ENCODE data around the gene TEX101. TPM values are rescaled to one million over a fixed set of nuclear protein-coding genes. Genes with fewer than 3 reads are reported as not detected.

The TEX101 gene
- total RNA-seq, 2 donors from 2014 or later: 26.0 TPM; not detected in 1

DNA sequence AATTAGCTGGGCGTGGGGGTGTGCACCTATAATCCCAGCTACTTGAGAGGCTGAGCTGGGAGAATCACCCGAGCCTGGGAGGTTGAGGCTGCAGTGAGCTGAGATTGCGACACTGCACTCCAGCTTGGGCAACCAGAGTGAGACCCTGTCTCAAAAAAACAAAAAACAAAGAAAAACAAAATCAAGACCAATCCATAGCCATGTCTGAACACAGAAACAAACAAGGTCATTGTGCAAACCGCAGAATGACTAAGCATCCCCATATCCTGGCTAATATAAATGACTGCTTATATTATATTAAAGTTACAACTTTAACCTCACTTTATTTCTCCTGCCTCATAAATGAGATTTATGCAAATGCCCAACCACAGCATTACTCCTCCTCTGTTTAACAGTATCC, 53.0 kb downstream of the TEX101 start:
- Histone ChIP-seq H3K27me3 (replicated peaks; ENCODE audit: insufficient read depth) (no peaks in the 10 kb centered on the region), H3K27ac (no peak overlapping the region), H3K36me3 (no peaks in the 10 kb centered on the region), H3K4me3 (no peak overlapping the region), H3K4me1 (replicated peaks) (no peaks in the 10 kb centered on the region), H3K9me3 (no peaks in the 10 kb centered on the region)
- intact Hi-C loops (cut with DNase I): no loop called here
- TF ChIP-seq, protein P1, sequence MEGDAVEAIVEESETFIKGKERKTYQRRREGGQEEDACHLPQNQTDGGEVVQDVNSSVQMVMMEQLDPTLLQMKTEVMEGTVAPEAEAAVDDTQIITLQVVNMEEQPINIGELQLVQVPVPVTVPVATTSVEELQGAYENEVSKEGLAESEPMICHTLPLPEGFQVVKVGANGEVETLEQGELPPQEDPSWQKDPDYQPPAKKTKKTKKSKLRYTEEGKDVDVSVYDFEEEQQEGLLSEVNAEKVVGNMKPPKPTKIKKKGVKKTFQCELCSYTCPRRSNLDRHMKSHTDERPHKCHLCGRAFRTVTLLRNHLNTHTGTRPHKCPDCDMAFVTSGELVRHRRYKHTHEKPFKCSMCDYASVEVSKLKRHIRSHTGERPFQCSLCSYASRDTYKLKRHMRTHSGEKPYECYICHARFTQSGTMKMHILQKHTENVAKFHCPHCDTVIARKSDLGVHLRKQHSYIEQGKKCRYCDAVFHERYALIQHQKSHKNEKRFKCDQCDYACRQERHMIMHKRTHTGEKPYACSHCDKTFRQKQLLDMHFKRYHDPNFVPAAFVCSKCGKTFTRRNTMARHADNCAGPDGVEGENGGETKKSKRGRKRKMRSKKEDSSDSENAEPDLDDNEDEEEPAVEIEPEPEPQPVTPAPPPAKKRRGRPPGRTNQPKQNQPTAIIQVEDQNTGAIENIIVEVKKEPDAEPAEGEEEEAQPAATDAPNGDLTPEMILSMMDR (IDR thresholded peaks at IDR 0.05): no peak
- TF ChIP-seq POLR2AphosphoS5 (IDR thresholded peaks at IDR 0.05) (no peak), POLR2A (IDR thresholded peaks at IDR 0.05) (no peak)
- WGBS: 82% methylated on average over 4 of the region's 4 CpGs
- DNase-seq (ENCODE audit: low spot score): no peak

Other genes starting within 250 kb of the TEX101 start
- gene PSG5, start 228.4 kb upstream of the TEX101 start, total RNA-seq: not detected
- gene PSG4, start 209.3 kb upstream of the TEX101 start, total RNA-seq: 1 to 10 TPM in 1 of 2 donors, under 1 TPM in 1; 0.68 to 1.2 TPM
- not detected for gene PSG9, start 145.4 kb upstream of the TEX101 start, total RNA-seq
- 100 to 1,000 TPM in 1 of 2 donors, 10 to 100 TPM in 1; 77.6 to 248 TPM for gene CD177, start 61.2 kb upstream of the TEX101 start, total RNA-seq
- gene LYPD3, start 50.7 kb downstream of the TEX101 start, total RNA-seq: 10 to 100 TPM in 1 of 2 donors, 1 to 10 TPM in 1; 9.8 to 27.6 TPM
- 10 to 100 TPM; 43.5 to 54.5 TPM for gene PHLDB3, start 89.9 kb downstream of the TEX101 start, total RNA-seq
- 100 to 1,000 TPM in 1 of 2 donors, 10 to 100 TPM in 1; 32.8 to 122 TPM for gene ETHE1, start 112.3 kb downstream of the TEX101 start, total RNA-seq
- 1 to 10 TPM in 1 of 2 donors, not detected in 1; 2.0 TPM for gene ZNF575, start 118.3 kb downstream of the TEX101 start, total RNA-seq
- 10 to 100 TPM; 25.8 to 52.5 TPM for gene XRCC1, start 160.6 kb downstream of the TEX101 start, total RNA-seq
- gene PINLYP, start 160.9 kb downstream of the TEX101 start, total RNA-seq: 1 to 10 TPM; 4.8 to 7.8 TPM
- gene IRGQ, start 181.2 kb downstream of the TEX101 start, total RNA-seq: 10 to 100 TPM; 28.3 to 30.4 TPM
- gene ZNF576, start 181.7 kb downstream of the TEX101 start, total RNA-seq: 10 to 100 TPM; 25.1 to 30.6 TPM
- under 1 TPM; 0.28 to 0.59 TPM for gene SRRM5, start 197.2 kb downstream of the TEX101 start, total RNA-seq
- gene ZNF428, start 204.7 kb downstream of the TEX101 start, total RNA-seq: 100 to 1,000 TPM in 1 of 2 donors, 10 to 100 TPM in 1; 51.7 to 108 TPM
- 10 to 100 TPM; 21.1 to 49.4 TPM for gene CADM4, start 225.0 kb downstream of the TEX101 start, total RNA-seq